MCF 10A (cell line): ENCODE measurements around the gene STK32B. TPM values are rescaled to one million over a fixed set of nuclear protein-coding genes. Genes with fewer than 3 reads are reported as not detected.

Experiments
- BruUV-seq: library from RNA; stranded (reverse); fragments of 400-500 nt; replicated peaks from 2 replicates; lab custom pipeline; 2021; lab: Mats Ljungman, UMichigan
- CTCF ChIA-PET: fragments of 300-600 bp; sonication (Branson Sonifier 250); formaldehyde crosslinking; extraction: SDS; loops from one replicate; lab custom pipeline; 2021; ENCODE audit warnings: antibody characterized with exemption, inconsistent platforms; lab: Yijun Ruan, JAX
- POLR2A ChIA-PET: fragments of 300-600, 350-650 bp; sonication (Branson Sonifier 250); formaldehyde crosslinking; extraction: SDS; loops from one replicate; lab custom pipeline; 2020; ENCODE audit warnings: antibody characterized with exemption, inconsistent platforms; lab: Yijun Ruan, JAX
- DNase-seq: peaks from one replicate; pipeline ENCODE4 v3.0.0-alpha.2; 2018; ENCODE audit not compliant: unreplicated experiment
- H3K27ac Mint-ChIP-seq: one replicate; pipeline ENCODE4 v1.8.0; 2022; ENCODE audit warnings: mild to moderate bottlenecking, low read depth, mixed read lengths; ENCODE audit not compliant: unreplicated experiment
- H3K27me3 Mint-ChIP-seq: one replicate; pipeline ENCODE4 v1.8.0; 2022; ENCODE audit warnings: mixed read lengths; ENCODE audit not compliant: insufficient read depth, unreplicated experiment
- H3K36me3 Mint-ChIP-seq: one replicate; pipeline ENCODE4 v1.8.0; 2022; ENCODE audit warnings: mild to moderate bottlenecking, moderate library complexity, mixed read lengths; ENCODE audit not compliant: insufficient read depth, unreplicated experiment
- H3K4me1 Mint-ChIP-seq: one replicate; pipeline ENCODE4 v1.8.0; 2022; ENCODE audit warnings: mixed read lengths; ENCODE audit not compliant: insufficient read depth, unreplicated experiment
- H3K4me3 Mint-ChIP-seq: one replicate; pipeline ENCODE4 v1.8.0; 2022; ENCODE audit warnings: mild to moderate bottlenecking, moderate library complexity, mixed read lengths; ENCODE audit not compliant: unreplicated experiment
- H3K9me3 Mint-ChIP-seq: one replicate; pipeline ENCODE4 v1.8.0; 2022; ENCODE audit warnings: mixed read lengths; ENCODE audit not compliant: unreplicated experiment
- intact Hi-C: fragments of 100-400 bp; cut with micrococcal nuclease; formaldehyde crosslinking; loops from 2 replicates; pipeline ENCODE4 v1.14.1; 2022
- total RNA-seq: library from RNA; stranded (reverse); gene quantifications from 2 replicates; pipeline ENCODE4 v1.2.3, GENCODE V29; 2022
- TF ChIP-seq, protein P1 (sequence below): fragments of 200-600 bp; IDR thresholded peaks from one replicate; pipeline ENCODE4 v1.8.0; 2022; ENCODE audit warnings: antibody characterized with exemption, mild to moderate bottlenecking; ENCODE audit not compliant: unreplicated experiment

The STK32B gene
- total RNA-seq, 1 experiment from 2014 or later: not detected

DNA sequence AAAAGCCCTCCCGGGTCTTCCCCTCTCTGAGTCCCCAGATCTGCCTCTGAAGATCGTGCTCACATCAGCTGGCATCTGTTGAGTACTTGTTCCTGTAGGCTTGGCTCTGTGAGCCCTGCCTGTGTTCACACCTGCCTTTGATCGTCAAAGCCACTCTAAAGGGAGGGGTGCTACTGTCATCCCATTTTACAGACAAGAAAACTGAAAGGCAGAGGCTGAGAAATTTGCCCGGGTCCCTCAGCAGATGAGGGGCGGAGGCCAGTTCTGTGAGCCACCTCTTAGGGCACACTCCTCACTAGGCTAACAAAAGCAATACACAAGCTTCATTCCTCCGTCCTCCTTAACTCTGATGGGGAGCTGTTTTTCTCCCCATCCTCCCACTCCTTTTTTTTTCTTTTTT, 32.7 kb upstream of the STK32B start:
- Mint-ChIP-seq H3K27ac (no peak overlapping the region), H3K4me3 (no peak overlapping the region), H3K9me3 (no peaks in the 10 kb centered on the region), H3K27me3 (peaks cover 33% of the 10 kb centered on the region), H3K36me3 (no peaks in the 10 kb centered on the region), H3K4me1 (no peaks in the 10 kb centered on the region)
- TF ChIP-seq, protein P1, sequence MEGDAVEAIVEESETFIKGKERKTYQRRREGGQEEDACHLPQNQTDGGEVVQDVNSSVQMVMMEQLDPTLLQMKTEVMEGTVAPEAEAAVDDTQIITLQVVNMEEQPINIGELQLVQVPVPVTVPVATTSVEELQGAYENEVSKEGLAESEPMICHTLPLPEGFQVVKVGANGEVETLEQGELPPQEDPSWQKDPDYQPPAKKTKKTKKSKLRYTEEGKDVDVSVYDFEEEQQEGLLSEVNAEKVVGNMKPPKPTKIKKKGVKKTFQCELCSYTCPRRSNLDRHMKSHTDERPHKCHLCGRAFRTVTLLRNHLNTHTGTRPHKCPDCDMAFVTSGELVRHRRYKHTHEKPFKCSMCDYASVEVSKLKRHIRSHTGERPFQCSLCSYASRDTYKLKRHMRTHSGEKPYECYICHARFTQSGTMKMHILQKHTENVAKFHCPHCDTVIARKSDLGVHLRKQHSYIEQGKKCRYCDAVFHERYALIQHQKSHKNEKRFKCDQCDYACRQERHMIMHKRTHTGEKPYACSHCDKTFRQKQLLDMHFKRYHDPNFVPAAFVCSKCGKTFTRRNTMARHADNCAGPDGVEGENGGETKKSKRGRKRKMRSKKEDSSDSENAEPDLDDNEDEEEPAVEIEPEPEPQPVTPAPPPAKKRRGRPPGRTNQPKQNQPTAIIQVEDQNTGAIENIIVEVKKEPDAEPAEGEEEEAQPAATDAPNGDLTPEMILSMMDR: no peak
- POLR2A ChIA-PET: no interaction called here
- intact Hi-C loops: no loop called here
- CTCF ChIA-PET: interaction anchor here (0.6 to 1.0 kb wide), 5 partner anchors 9 to 1948 kb away, joined by 3 to 7 read pairs (median 3); no protein-coding TSS in a partner anchor
- DNase-seq: no peak
- BruUV-seq: no TSS peak

DNA sequence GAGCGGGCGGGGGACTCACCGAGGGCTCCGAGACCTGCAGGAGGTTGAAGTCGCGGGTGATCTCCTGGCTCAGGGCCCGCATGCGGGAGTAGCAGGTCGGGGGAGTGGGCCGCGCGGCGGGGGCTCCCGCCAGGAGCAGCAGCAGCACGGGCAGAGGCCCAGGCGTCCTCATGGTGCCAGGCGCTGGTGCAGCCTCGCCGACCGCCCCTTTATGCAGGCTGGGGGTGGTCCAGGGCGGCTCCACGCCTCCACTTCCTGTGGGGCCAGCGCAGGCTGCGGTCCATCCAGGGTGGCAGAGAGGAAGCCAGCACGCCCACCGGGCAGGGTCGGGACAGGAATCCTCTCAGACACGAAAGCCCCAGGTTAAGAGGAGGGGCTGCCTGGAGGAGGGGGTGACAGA, 32.0 kb upstream of the STK32B start, which contains the start of gene CYTL1:
Gene CYTL1, minus strand, starts transcription at position 185 of the 400 bp plus-strand sequence. Its CDS starts 13 bp downstream, at position 172.
- CTCF ChIA-PET: no interaction called here
- TF ChIP-seq, protein P1: no peak
- H3K36me3 Mint-ChIP-seq: no peaks in the 10 kb centered on the region
- no peak for DNase-seq
- no peaks in the 10 kb centered on the region for H3K4me1 Mint-ChIP-seq
- no TSS peak for BruUV-seq
- POLR2A ChIA-PET: no interaction called here
- intact Hi-C loops: no loop called here
- H3K27ac Mint-ChIP-seq: no peak within 1 kb of the TSS
- no peaks in the 10 kb centered on the region for H3K9me3 Mint-ChIP-seq
- peaks cover 26% of the 10 kb centered on the region for H3K27me3 Mint-ChIP-seq
- H3K4me3 Mint-ChIP-seq: no peak within 1 kb of the TSS

DNA sequence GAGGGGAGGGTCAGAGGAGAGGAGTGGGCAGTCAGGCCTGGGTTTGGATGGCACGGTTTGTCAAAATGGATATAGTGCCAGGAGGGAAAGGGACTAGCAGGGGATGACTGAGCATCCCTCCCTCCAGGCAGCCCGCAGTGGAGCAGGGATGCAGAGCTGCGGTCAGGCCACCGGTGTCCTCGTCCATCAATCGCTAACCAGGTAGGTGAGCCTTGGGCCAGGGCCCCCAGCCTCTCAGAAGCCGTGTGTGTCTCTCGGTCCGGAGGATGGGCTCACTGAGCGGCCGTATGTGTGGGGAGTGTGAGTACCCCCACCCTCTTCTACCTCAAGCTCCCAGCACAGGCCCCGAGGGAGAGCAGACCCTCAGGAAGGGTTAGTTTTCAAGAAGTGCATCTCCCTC, 31.5 kb upstream of the STK32B start:
- H3K4me1 Mint-ChIP-seq: no peaks in the 10 kb centered on the region
- peaks cover 21% of the 10 kb centered on the region for H3K27me3 Mint-ChIP-seq

DNA sequence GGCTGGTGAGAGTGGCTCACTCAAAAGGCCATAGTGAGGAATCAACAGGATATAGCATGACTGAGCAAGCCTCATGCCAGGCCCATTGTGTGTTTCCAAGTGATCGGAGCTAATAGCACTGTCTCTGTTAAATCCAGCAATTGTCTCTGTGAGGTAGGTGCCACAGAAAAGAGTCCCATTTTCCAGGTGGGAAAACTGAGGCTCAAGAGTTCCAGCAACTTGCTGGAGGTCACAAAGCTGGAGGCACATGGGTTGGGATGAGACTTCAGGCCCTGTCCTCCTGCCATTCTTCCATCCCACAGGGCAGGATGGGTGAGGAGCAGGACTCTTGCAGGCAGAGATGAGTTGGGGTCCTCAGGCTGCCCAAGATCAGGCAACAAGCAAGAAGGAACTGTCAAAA, 30.9 kb upstream of the STK32B start:
- Mint-ChIP-seq H3K9me3 (no peaks in the 10 kb centered on the region), H3K36me3 (no peaks in the 10 kb centered on the region), H3K27me3 (peaks cover 15% of the 10 kb centered on the region), H3K4me3 (no peak overlapping the region), H3K4me1 (no peaks in the 10 kb centered on the region), H3K27ac (no peak overlapping the region)
- ChIA-PET CTCF (no interaction called here), POLR2A (no interaction called here)
- TF ChIP-seq, protein P1: no peak
- BruUV-seq: no TSS peak
- intact Hi-C loops: no loop called here
- no peak for DNase-seq

More for the DNA sequence above, 31.5 kb upstream of the STK32B start:
- Mint-ChIP-seq H3K27ac (no peak overlapping the region), H3K9me3 (no peaks in the 10 kb centered on the region), H3K4me3 (no peak overlapping the region), H3K36me3 (no peaks in the 10 kb centered on the region)
- POLR2A ChIA-PET: no interaction called here
- BruUV-seq: no TSS peak
- TF ChIP-seq, protein P1: no peak
- intact Hi-C loops: no loop called here
- no peak for DNase-seq
- CTCF ChIA-PET: no interaction called here
